Measurements from ENCODE around the gene FAM234A. TPM values are rescaled to one million over a fixed set of nuclear protein-coding genes. Genes with fewer than 3 reads are reported as not detected.

Gene FAM234A
- total RNA-seq, 1 experiment from 2014 or later, result 72.4 TPM

- ChIA-PET POLR2A (ENCODE audit: low non-redundant PET) (interaction anchor here (0.6 kb wide), 1 partner anchor 288 kb away, joined by 4 read pairs; no protein-coding TSS in a partner anchor), CTCF (no interaction called here)
- intact Hi-C loops (cut with micrococcal nuclease; ENCODE audit: unreplicated experiment), result no loop called here
- BruUV-seq (replicated peaks), result no TSS peak
- Histone ChIP-seq H3K9me3 (ENCODE audit: low read depth, low read length, poor library complexity, severe bottlenecking) (no peaks in the 10 kb centered on the region), H3K27ac (ENCODE audit: low read depth, low read length, poor library complexity, severe bottlenecking) (no peak overlapping the region), H3K4me1 (ENCODE audit: insufficient read depth, low read length, poor library complexity, severe bottlenecking) (no peaks in the 10 kb centered on the region), H3K36me3 (ENCODE audit: insufficient read depth, low read length, poor library complexity, severe bottlenecking) (no peaks in the 10 kb centered on the region), H3K4me3 (ENCODE audit: low read depth, low read length, poor library complexity, severe bottlenecking) (no peak overlapping the region), H3K27me3 (replicated peaks; ENCODE audit: insufficient read depth, low read depth, low read length, poor library complexity) (peaks cover 30% of the 10 kb centered on the region)
- no peak for DNase-seq (ENCODE audit: low spot score)
- TF ChIP-seq, protein P1, sequence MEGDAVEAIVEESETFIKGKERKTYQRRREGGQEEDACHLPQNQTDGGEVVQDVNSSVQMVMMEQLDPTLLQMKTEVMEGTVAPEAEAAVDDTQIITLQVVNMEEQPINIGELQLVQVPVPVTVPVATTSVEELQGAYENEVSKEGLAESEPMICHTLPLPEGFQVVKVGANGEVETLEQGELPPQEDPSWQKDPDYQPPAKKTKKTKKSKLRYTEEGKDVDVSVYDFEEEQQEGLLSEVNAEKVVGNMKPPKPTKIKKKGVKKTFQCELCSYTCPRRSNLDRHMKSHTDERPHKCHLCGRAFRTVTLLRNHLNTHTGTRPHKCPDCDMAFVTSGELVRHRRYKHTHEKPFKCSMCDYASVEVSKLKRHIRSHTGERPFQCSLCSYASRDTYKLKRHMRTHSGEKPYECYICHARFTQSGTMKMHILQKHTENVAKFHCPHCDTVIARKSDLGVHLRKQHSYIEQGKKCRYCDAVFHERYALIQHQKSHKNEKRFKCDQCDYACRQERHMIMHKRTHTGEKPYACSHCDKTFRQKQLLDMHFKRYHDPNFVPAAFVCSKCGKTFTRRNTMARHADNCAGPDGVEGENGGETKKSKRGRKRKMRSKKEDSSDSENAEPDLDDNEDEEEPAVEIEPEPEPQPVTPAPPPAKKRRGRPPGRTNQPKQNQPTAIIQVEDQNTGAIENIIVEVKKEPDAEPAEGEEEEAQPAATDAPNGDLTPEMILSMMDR (conservative IDR thresholded peaks at IDR 0.05; ENCODE audit: low read depth, low read length), result no peak
- TF ChIP-seq EZH2 (IDR thresholded peaks at IDR 0.05; ENCODE audit: borderline replicate concordance, low read depth, low read length, poor library complexity, severe bottlenecking), result no peak
Measured at GRCh38 chr16:279531-279930, 44.9 kb downstream of the FAM234A start.

- Histone ChIP-seq H3K36me3 (ENCODE audit: insufficient read depth, low read length, poor library complexity, severe bottlenecking) (no peaks in the 10 kb centered on the region), H3K9me3 (ENCODE audit: low read depth, low read length, poor library complexity, severe bottlenecking) (no peaks in the 10 kb centered on the region), H3K27ac (ENCODE audit: low read depth, low read length, poor library complexity, severe bottlenecking) (no peak overlapping the region), H3K27me3 (replicated peaks; ENCODE audit: insufficient read depth, low read depth, low read length, poor library complexity) (peaks cover 25% of the 10 kb centered on the region), H3K4me1 (ENCODE audit: insufficient read depth, low read length, poor library complexity, severe bottlenecking) (no peaks in the 10 kb centered on the region), H3K4me3 (ENCODE audit: low read depth, low read length, poor library complexity, severe bottlenecking) (peak overlapping the region; percentile 26)
- TF ChIP-seq EZH2 (IDR thresholded peaks at IDR 0.05; ENCODE audit: borderline replicate concordance, low read depth, low read length, poor library complexity, severe bottlenecking), result no peak
- TF ChIP-seq, protein P1 (conservative IDR thresholded peaks at IDR 0.05; ENCODE audit: low read depth, low read length), result no peak
- POLR2A ChIA-PET (ENCODE audit: low non-redundant PET), result interaction anchor here (0.6 kb wide), 1 partner anchor 287 kb away, joined by 4 read pairs; no protein-coding TSS in a partner anchor
- CTCF ChIA-PET, result no interaction called here
- DNase-seq (ENCODE audit: low spot score), result no peak
- intact Hi-C loops (cut with micrococcal nuclease; ENCODE audit: unreplicated experiment), result loop anchor here (2.0 kb wide), 1 partner anchor 73 kb away; the partner anchor contains the start of gene AXIN1
- BruUV-seq (replicated peaks), result no TSS peak
Measured at GRCh38 chr16:280005-280460, 45.4 kb downstream of the FAM234A start.

DNA sequence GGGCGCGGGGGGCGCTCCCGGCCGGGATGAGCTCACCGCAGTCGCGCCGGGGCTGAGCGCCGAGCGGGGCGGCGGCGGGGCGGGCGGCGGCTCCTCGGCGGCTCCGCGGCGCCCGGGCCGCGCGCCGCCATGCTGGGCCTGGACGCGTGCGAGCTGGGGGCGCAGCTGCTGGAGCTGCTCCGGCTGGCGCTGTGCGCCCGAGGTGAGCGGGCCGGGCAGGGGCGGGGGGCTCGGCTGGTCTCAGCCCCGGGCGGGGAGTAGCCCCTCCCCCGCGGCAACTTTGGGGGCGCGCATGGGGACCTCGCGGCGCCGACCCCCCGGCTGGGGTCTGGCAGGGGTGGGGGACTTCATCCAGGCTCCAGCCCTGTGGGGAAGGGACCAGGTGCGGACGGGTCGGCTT is 45.9 kb downstream of the FAM234A start, which contains the start of gene ARHGDIG:
ARHGDIG (plus strand) TSS at position 40 of the 400 bp plus-strand sequence; CDS start at position 130, 90 bp downstream.
- TF ChIP-seq EZH2 (IDR thresholded peaks at IDR 0.05; ENCODE audit: borderline replicate concordance, low read depth, low read length, poor library complexity, severe bottlenecking), result no peak
- Histone ChIP-seq H3K36me3 (ENCODE audit: insufficient read depth, low read length, poor library complexity, severe bottlenecking) (no peaks in the 10 kb centered on the region), H3K4me1 (ENCODE audit: insufficient read depth, low read length, poor library complexity, severe bottlenecking) (no peaks in the 10 kb centered on the region), H3K4me3 (ENCODE audit: low read depth, low read length, poor library complexity, severe bottlenecking) (peak within 1 kb of the TSS; percentile 52), H3K9me3 (ENCODE audit: low read depth, low read length, poor library complexity, severe bottlenecking) (no peaks in the 10 kb centered on the region), H3K27ac (ENCODE audit: low read depth, low read length, poor library complexity, severe bottlenecking) (no peak within 1 kb of the TSS), H3K27me3 (replicated peaks; ENCODE audit: insufficient read depth, low read depth, low read length, poor library complexity) (peaks cover 22% of the 10 kb centered on the region)
- no peak for DNase-seq (ENCODE audit: low spot score)
- BruUV-seq (replicated peaks), result no TSS peak
- CTCF ChIA-PET, result no interaction called here
- POLR2A ChIA-PET (ENCODE audit: low non-redundant PET), result no interaction called here
- intact Hi-C loops (cut with micrococcal nuclease; ENCODE audit: unreplicated experiment), result loop anchor here (2.0 kb wide), 1 partner anchor 72 kb away; the partner anchor contains the start of gene AXIN1

All from A673 (cell line).